ENCODE measurements around the gene PLXNB3.

DNA sequence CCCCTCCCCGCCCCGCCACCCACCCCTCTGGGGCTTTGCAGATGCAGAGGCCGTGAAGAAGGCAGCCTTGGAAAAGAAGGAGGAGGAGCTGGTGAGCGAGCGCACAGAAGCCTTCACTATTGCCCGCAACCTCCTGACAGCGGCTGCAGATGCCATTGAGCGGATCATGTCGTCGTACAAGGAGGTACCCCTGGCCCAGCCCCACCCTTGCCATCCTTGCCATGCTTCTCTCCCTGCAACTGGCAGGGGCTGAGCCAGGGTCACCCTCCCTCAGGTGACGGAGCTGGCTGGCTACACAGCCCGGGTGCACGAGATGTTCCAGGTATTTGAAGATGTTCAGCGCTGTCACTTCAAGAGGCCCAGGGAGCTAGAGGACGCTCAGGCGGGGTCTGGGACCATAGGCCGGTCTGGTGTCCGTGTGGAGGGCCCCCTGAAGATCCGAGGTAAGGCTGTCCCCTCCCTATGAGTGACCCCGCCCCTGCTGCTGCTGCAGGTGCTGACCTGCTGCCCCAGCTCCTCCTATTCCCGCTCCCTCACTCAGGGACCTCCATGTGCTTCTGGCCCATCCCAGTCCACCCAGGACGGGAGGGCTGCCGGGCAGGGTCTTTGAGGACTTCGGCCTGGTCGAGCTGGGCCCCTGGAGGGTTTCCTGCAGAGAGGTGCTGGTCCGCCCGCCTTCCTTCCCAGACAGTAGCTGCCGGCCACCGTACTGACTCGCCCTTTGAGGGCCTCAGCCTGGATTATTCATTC, 27.8 kb upstream of the PLXNB3 start:
- TF ChIP-seq, protein P1, sequence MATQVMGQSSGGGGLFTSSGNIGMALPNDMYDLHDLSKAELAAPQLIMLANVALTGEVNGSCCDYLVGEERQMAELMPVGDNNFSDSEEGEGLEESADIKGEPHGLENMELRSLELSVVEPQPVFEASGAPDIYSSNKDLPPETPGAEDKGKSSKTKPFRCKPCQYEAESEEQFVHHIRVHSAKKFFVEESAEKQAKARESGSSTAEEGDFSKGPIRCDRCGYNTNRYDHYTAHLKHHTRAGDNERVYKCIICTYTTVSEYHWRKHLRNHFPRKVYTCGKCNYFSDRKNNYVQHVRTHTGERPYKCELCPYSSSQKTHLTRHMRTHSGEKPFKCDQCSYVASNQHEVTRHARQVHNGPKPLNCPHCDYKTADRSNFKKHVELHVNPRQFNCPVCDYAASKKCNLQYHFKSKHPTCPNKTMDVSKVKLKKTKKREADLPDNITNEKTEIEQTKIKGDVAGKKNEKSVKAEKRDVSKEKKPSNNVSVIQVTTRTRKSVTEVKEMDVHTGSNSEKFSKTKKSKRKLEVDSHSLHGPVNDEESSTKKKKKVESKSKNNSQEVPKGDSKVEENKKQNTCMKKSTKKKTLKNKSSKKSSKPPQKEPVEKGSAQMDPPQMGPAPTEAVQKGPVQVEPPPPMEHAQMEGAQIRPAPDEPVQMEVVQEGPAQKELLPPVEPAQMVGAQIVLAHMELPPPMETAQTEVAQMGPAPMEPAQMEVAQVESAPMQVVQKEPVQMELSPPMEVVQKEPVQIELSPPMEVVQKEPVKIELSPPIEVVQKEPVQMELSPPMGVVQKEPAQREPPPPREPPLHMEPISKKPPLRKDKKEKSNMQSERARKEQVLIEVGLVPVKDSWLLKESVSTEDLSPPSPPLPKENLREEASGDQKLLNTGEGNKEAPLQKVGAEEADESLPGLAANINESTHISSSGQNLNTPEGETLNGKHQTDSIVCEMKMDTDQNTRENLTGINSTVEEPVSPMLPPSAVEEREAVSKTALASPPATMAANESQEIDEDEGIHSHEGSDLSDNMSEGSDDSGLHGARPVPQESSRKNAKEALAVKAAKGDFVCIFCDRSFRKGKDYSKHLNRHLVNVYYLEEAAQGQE (IDR thresholded peaks at IDR 0.05; ENCODE audit: insufficient read depth in 1 of 2, low read depth in 2 of 2, low read length in 2 of 2): no peak
- TF ChIP-seq POLR2AphosphoS5 (IDR thresholded peaks at IDR 0.05; ENCODE audit: low read depth, low read length) (no peak), TAF1 (IDR thresholded peaks at IDR 0.05; ENCODE audit: borderline replicate concordance, insufficient read depth, low read length) (no peak), SIN3A (IDR thresholded peaks at IDR 0.05; ENCODE audit: borderline replicate concordance, insufficient read depth, low read length) (no peak)

All from PFSK-1 (cell line).